ACC112 (cell line): ENCODE results near the gene SMARCD2.
"Not testable (repeated sequence)": the region's sequence is repeated elsewhere in the genome, so short reads cannot be mapped to it uniquely, and the experiment has no call there.

Source experiments
- H2AFZ ChIP-seq: fragments of 200-600 bp; sonication (generic); one replicate; pipeline ENCODE4 v1.6.0; 2017; ENCODE audit warnings: antibody characterized with exemption, low read length; ENCODE audit not compliant: unreplicated experiment
- H3K27ac ChIP-seq: fragments of 200-600 bp; sonication (generic); 2 replicates; pipeline ENCODE4 v1.5.1; 2014; ENCODE audit warnings: low read depth, mild to moderate bottlenecking, antibody characterized with exemption, low read length, moderate library complexity
- H3K27me3 ChIP-seq: fragments of 200-600 bp; sonication (generic); 2 replicates; pipeline ENCODE4 v1.6.1; 2014; ENCODE audit warnings: mild to moderate bottlenecking, antibody characterized with exemption, low read length, moderate library complexity, mixed read lengths; ENCODE audit not compliant: insufficient read depth
- H3K36me3 ChIP-seq: fragments of 200-600 bp; sonication (generic); 2 replicates; pipeline ENCODE4 v1.6.1; 2016; ENCODE audit warnings: mild to moderate bottlenecking, antibody characterized with exemption, low read length, moderate library complexity, mixed read lengths; ENCODE audit not compliant: insufficient read depth
- H3K4me1 ChIP-seq: fragments of 200-600 bp; sonication (generic); one replicate; pipeline ENCODE4 v1.6.1; 2016; ENCODE audit warnings: low read length, mixed read lengths; ENCODE audit not compliant: insufficient read depth, unreplicated experiment, control insufficient read depth
- H3K4me3 ChIP-seq: fragments of 200-600 bp; sonication (generic); 2 replicates; pipeline ENCODE4 v1.5.1; 2014; ENCODE audit warnings: mild to moderate bottlenecking, low read depth, low read length
- H3K79me2 ChIP-seq: fragments of 200-600 bp; sonication (generic); one replicate; pipeline ENCODE4 v1.6.0; 2016; ENCODE audit warnings: low read length; ENCODE audit not compliant: control insufficient read depth, unreplicated experiment, insufficient read depth

The SMARCD2 gene

GRCh38 chr17:63798572-63799106, 43.8 kb downstream of the SMARCD2 start:
- Histone ChIP-seq H3K79me2 (peaks cover 27% of the 10 kb centered on the region), H3K27me3 (no peaks in the 10 kb centered on the region), H3K27ac (no peak overlapping the region), H3K4me3 (no peak overlapping the region), H3K36me3 (peaks cover 68% of the 10 kb centered on the region), H3K4me1 (no peaks in the 10 kb centered on the region), H2AFZ (no peak overlapping the region)

GRCh38 chr17:63796375-63796774, 46.1 kb downstream of the SMARCD2 start:
- H3K4me3 ChIP-seq = not testable (repeated sequence)

GRCh38 chr17:63792055-63792729, 50.3 kb downstream of the SMARCD2 start:
- Histone ChIP-seq H3K4me1 (no peaks in the 10 kb centered on the region), H3K27me3 (no peaks in the 10 kb centered on the region), H3K36me3 (peaks cover 36% of the 10 kb centered on the region), H3K79me2 (peaks cover 33% of the 10 kb centered on the region), H2AFZ (no peak overlapping the region), H3K4me3 (no peak overlapping the region), H3K27ac (no peak overlapping the region)

More at GRCh38 chr17:63796375-63796774, 46.1 kb downstream of the SMARCD2 start:
- H3K4me1 ChIP-seq, H3K27ac ChIP-seq, H3K27me3 ChIP-seq, H2AFZ ChIP-seq: not testable (repeated sequence)
- peaks cover 27% of the 10 kb centered on the region for H3K79me2 ChIP-seq
- peaks cover 65% of the 10 kb centered on the region for H3K36me3 ChIP-seq

- Histone ChIP-seq H3K4me1 (peaks cover 14% of the 10 kb centered on the region), H2AFZ (no peak overlapping the region), H3K4me3 (no peak overlapping the region), H3K36me3 (peaks cover 26% of the 10 kb centered on the region), H3K79me2 (peaks cover 43% of the 10 kb centered on the region), H3K27ac (no peak overlapping the region), H3K27me3 (no peaks in the 10 kb centered on the region)
Observed at GRCh38 chr17:63790057-63790456, 52.4 kb downstream of the SMARCD2 start.

- Histone ChIP-seq H3K4me3 (no peak overlapping the region), H2AFZ (no peak overlapping the region), H3K79me2 (peaks cover 63% of the 10 kb centered on the region), H3K36me3 (peaks cover 18% of the 10 kb centered on the region), H3K27me3 (no peaks in the 10 kb centered on the region), H3K27ac (no peak overlapping the region), H3K4me1 (peaks cover 33% of the 10 kb centered on the region)
Observed at GRCh38 chr17:63786971-63787711, 55.3 kb downstream of the SMARCD2 start.

GRCh38 chr17:63786117-63786516, 56.4 kb downstream of the SMARCD2 start:
- H3K4me3 ChIP-seq = no peak overlapping the region
- 0 out of 2 replicates have a peak overlapping the region, but pooled peaks have one; percentile 26 for H3K27ac ChIP-seq
- peaks cover 69% of the 10 kb centered on the region for H3K79me2 ChIP-seq
- peaks cover 33% of the 10 kb centered on the region for H3K4me1 ChIP-seq
- H2AFZ ChIP-seq = no peak overlapping the region
- H3K36me3 ChIP-seq = peaks cover 12% of the 10 kb centered on the region; the same call in 1 of the 2 replicates
- H3K27me3 ChIP-seq = no peaks in the 10 kb centered on the region

GRCh38 chr17:63785556-63785955, 56.9 kb downstream of the SMARCD2 start:
- Histone ChIP-seq H3K4me1 (peaks cover 39% of the 10 kb centered on the region), H3K79me2 (peaks cover 75% of the 10 kb centered on the region), H3K27me3 (no peaks in the 10 kb centered on the region), H2AFZ (no peak overlapping the region), H3K36me3 (peaks cover 12% of the 10 kb centered on the region; the same call in 1 of the 2 replicates), H3K4me3 (no peak overlapping the region), H3K27ac (0 out of 2 replicates have a peak overlapping the region, but pooled peaks have one; percentile 26)

GRCh38 chr17:63783522-63783921, 59.0 kb downstream of the SMARCD2 start:
- no peak overlapping the region for H3K4me3 ChIP-seq
- H3K27me3 ChIP-seq = no peaks in the 10 kb centered on the region
- H3K27ac ChIP-seq = no peak overlapping the region
- no peak overlapping the region for H2AFZ ChIP-seq
- H3K4me1 ChIP-seq = peaks cover 44% of the 10 kb centered on the region
- peaks cover 92% of the 10 kb centered on the region for H3K79me2 ChIP-seq
- peaks cover 12% of the 10 kb centered on the region; the same call in 1 of the 2 replicates for H3K36me3 ChIP-seq
